Kidney (tissue), 14 donors: ENCODE data around the gene CACNA2D1. TPM values are rescaled to one million over a fixed set of nuclear protein-coding genes. Genes with fewer than 3 reads are reported as not detected.

Experiments
- DNase-seq, 5 donors: peaks; one replicate each; pipeline ENCODE4 v3.0.0-alpha.2; 2013 to 2020
- FAIRE-seq: peaks from 2 replicates; lab custom pipeline; 2012; peaks lifted over from hg19 to GRCh38; lab: Jason Lieb, UNC
- H3K27ac ChIP-seq, 2 donors: one replicate each; pipeline ENCODE4 v1.7.0; 2013; ENCODE audit warnings: low read depth in 2 of 2, low read length in 2 of 2, inconsistent platforms in 1 of 2
- H3K27me3 ChIP-seq: one replicate; pipeline ENCODE4 v1.7.1; 2013; ENCODE audit warnings: low read length, inconsistent platforms; ENCODE audit not compliant: control insufficient read depth, insufficient read depth
- H3K36me3 ChIP-seq, 3 donors: one replicate each; pipeline versions ENCODE4 v1.7.0 to v1.7.1; 2013; ENCODE audit warnings: low read length in 3 of 3, control low read depth in 1 of 3, inconsistent platforms in 1 of 3; ENCODE audit not compliant: insufficient read depth in 3 of 3, control insufficient read depth in 2 of 3
- H3K4me1 ChIP-seq, 3 donors: one replicate each; pipeline versions ENCODE4 v1.7.0 to v1.7.1; 2013; ENCODE audit warnings: low read length in 3 of 3, inconsistent platforms in 1 of 3, low read depth in 1 of 3; ENCODE audit not compliant: control insufficient read depth in 2 of 3, insufficient read depth in 2 of 3
- H3K4me3 ChIP-seq, 3 donors: one replicate each; pipeline versions ENCODE4 v1.7.0 to v1.8.1; 2013; ENCODE audit warnings: low read length in 3 of 3, control low read depth in 1 of 3, inconsistent platforms in 1 of 3
- H3K9ac ChIP-seq, 3 donors: one replicate each; pipeline versions ENCODE4 v1.7.0 to v1.7.1; 2013; ENCODE audit warnings: low read length in 3 of 3, control low read depth in 1 of 3, inconsistent platforms in 1 of 3
- H3K9me3 ChIP-seq, 3 donors: one replicate each; pipeline versions ENCODE4 v1.7.0 to v1.7.1; 2013; ENCODE audit warnings: low read length in 3 of 3, control low read depth in 1 of 3, inconsistent platforms in 1 of 3; ENCODE audit not compliant: control insufficient read depth in 2 of 3, insufficient read depth in 1 of 3
- intact Hi-C: fragments of 100-400 bp; cut with DNase I; formaldehyde crosslinking; loops from one replicate; pipeline ENCODE4 v1.11.1; 2022
- polyA plus RNA-seq: library from polyadenylated mRNA; stranded (reverse); fragments of 350-450 nt; fragmentation: Illumina TruSeq; extraction: RNeasy Lipid Tissue Mini Kit (QIAGEN cat#74804); gene quantifications from one replicate; pipeline ENCODE4 v1.2.3, GENCODE V29; 2014; ENCODE audit warnings: low read depth, low replicate concordance; ENCODE audit not compliant: insufficient read depth
- total RNA-seq: library from RNA; stranded (reverse); fragmentation: NEBNext Ultra II Directional; extraction: Animal tissue kit (Norgen Biotek cat#: 25700); gene quantifications from one replicate; pipeline ENCODE4 v1.2.1, GENCODE V29; 2021
- TF ChIP-seq, protein P1 (sequence below): IDR thresholded peaks from 3 replicates; pipeline ENCODE4 v1.5.1; 2012; ENCODE audit warnings: mild to moderate bottlenecking, moderate library complexity, borderline replicate concordance; ENCODE audit not compliant: insufficient read depth; ENCODE audit errors: extremely low read depth
- donor health status: control.
- donor health status: control.
- donor health status: control.
- donor health status: control.
- donor health status: control.
- donor health status: DM: yes; HTN: yes; CAD: no.
- donor health status: Normal renal cell carcinoma (clear cell type).

Gene CACNA2D1
- total and polyA plus RNA-seq, 2 donors from 2014 or later: 3.5 to 18.3 TPM

DNA sequence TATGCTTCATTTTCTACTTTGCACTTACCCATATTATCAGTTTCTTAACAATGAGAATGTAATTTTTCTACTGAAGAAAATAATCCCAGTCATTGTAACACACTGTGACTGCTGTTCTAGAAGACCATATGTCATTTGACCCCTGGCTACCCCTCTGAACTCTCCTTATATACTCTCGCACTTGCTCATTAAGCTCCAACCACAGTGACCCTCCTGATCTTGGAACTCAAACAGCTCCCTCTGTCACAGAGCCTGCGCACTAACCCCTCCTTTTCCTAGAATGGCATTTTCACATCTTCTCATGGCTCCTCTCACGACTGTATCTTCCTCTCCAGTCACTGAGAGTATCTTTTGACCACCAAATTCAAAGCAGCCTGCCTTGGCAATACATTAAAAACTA, 169.7 kb downstream of the CACNA2D1 start:
- Histone ChIP-seq H3K4me1 (no peaks in the 10 kb centered on the region), H3K9ac (no peak overlapping the region), H3K9me3 (no peaks in the 10 kb centered on the region), H3K4me3 (no peak overlapping the region), H3K27ac (no peak overlapping the region), H3K27me3 (no peaks in the 10 kb centered on the region), H3K36me3 (no peaks in the 10 kb centered on the region)
- FAIRE-seq: no peak
- no peak for DNase-seq
- intact Hi-C loops: no loop called here
- TF ChIP-seq, protein P1, sequence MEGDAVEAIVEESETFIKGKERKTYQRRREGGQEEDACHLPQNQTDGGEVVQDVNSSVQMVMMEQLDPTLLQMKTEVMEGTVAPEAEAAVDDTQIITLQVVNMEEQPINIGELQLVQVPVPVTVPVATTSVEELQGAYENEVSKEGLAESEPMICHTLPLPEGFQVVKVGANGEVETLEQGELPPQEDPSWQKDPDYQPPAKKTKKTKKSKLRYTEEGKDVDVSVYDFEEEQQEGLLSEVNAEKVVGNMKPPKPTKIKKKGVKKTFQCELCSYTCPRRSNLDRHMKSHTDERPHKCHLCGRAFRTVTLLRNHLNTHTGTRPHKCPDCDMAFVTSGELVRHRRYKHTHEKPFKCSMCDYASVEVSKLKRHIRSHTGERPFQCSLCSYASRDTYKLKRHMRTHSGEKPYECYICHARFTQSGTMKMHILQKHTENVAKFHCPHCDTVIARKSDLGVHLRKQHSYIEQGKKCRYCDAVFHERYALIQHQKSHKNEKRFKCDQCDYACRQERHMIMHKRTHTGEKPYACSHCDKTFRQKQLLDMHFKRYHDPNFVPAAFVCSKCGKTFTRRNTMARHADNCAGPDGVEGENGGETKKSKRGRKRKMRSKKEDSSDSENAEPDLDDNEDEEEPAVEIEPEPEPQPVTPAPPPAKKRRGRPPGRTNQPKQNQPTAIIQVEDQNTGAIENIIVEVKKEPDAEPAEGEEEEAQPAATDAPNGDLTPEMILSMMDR: no peak

DNA sequence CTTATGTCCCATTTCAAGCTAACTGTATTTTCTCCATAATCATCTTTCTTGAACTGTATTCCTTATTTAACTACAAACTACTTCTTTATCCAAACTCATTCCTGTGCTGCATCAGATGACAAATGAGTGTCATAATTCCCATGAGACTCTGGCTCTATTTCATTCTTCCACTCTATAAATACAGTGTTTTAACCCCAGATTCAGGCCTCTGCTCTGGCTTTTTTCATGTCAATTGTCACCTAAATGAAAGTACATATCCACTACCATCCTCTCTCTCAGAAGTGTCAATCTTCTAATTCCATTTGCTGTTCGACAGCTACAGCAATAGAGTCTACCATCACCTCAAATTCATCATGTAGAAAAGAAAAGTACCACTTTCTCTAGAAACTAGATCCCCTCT, 172.7 kb downstream of the CACNA2D1 start:
- intact Hi-C loops: no loop called here
- H3K9me3 ChIP-seq: no peaks in the 10 kb centered on the region
- FAIRE-seq (no peak), DNase-seq (no peak)
- H3K4me1 ChIP-seq: no peaks in the 10 kb centered on the region
- H3K9ac ChIP-seq: no peak overlapping the region
- no peaks in the 10 kb centered on the region for H3K36me3 ChIP-seq
- TF ChIP-seq, protein P1: no peak
- H3K27ac ChIP-seq: no peak overlapping the region
- H3K4me3 ChIP-seq: no peak overlapping the region
- no peaks in the 10 kb centered on the region for H3K27me3 ChIP-seq

DNA sequence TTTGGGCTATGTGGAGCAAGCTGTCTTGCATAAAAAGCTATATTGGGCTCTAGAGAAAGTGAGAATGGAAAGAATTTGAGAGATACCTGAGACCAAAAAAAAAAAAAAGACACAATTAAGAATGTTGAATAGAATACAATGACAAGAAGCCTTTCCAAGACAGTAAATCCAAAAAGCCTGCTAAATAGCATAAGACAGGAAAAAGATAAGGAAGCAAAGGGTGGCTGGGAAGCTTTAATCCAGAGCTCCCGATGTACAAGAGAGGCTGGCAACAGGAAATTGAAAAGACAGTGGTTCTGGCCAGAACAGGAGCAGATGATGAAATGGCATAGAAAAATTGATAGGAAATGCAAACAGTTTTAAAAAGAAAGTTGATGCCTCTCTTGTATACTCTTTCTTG, 174.9 kb downstream of the CACNA2D1 start:
- no peaks in the 10 kb centered on the region for H3K9me3 ChIP-seq
- DNase-seq: no peak
- H3K36me3 ChIP-seq: no peaks in the 10 kb centered on the region
- no peaks in the 10 kb centered on the region for H3K27me3 ChIP-seq
- no peak overlapping the region for H3K27ac ChIP-seq
- FAIRE-seq: no peak
- no peak overlapping the region for H3K4me3 ChIP-seq
- no peaks in the 10 kb centered on the region for H3K4me1 ChIP-seq
- TF ChIP-seq, protein P1: no peak
- H3K9ac ChIP-seq: no peak overlapping the region
- intact Hi-C loops: no loop called here

DNA sequence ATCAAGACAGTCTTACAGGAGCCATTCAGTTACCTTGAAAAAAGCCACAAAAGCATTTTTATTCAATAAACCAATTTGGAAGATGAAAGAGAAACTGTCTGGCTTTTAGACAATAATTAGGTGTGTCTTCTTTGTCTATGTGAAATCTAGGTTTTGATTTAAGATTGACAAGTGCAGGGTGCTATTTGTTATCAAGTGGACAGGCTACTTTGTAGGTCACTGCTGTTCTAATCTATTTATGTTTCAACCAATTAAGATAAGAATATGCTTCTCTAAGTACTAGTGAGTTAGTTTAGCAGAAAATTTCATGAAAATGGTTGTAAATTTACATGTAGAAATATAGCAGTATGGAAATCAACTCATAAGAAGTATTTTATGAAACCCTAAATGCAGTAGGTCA, 177.5 kb downstream of the CACNA2D1 start:
- DNase-seq (no peak), FAIRE-seq (no peak)
- Histone ChIP-seq H3K27ac (no peak overlapping the region), H3K4me3 (no peak overlapping the region), H3K9ac (no peak overlapping the region), H3K36me3 (no peaks in the 10 kb centered on the region), H3K4me1 (no peaks in the 10 kb centered on the region), H3K27me3 (no peaks in the 10 kb centered on the region), H3K9me3 (no peaks in the 10 kb centered on the region)
- intact Hi-C loops: no loop called here
- TF ChIP-seq, protein P1: no peak
